Iris pigment epithelial cell (primary cell): ENCODE measurements around the gene IFT27.
"Not testable (repeated sequence)": the region's sequence is repeated elsewhere in the genome, so short reads cannot be mapped to it uniquely, and the experiment has no call there.

ENCODE experiments used
- DNase-seq: peaks from one replicate; pipeline ENCODE4 v3.0.0-alpha.2; 2011; ENCODE audit warnings: low read depth

IFT27 gene

DNA sequence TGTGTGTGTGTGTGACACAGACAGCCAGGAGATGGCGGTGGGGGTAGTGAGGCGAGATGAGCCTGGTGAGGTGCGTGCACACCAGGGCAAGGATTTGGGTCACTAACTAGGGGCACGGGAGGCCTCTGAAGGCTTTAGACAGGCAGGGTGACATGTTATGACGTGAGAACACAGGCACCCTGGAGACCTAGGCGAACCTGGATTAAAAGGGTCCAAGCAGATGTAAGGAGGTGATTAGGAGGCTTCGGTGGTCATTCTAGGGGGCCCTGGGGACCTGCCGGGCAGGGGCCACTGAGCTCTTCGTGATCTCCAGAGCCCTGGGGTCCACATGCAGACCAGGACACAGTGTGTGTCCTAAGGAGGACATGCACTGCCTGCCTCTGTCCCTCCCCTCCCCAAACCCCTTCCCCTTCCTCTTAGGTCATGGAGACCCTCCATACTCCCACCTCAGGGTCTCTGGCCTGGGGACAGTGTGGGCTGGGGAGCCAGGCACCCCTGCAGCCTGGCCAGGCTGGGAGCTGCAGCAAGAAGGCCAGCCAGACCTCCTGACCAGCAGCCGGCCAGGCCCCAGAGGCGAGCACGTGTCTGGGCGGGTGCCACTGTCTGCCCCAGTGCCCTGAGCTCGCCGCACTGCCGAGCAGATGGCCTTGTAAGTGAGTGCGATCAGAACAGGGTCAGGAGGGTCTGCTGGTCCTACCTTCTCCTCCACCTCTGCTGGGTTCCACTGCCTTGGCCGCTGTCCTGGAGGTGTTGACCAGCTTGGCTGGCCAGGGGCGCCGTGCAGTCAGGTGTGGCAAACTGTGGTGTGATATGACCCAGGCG is 32.1 kb downstream of the IFT27 start:
- no peak for DNase-seq

DNA sequence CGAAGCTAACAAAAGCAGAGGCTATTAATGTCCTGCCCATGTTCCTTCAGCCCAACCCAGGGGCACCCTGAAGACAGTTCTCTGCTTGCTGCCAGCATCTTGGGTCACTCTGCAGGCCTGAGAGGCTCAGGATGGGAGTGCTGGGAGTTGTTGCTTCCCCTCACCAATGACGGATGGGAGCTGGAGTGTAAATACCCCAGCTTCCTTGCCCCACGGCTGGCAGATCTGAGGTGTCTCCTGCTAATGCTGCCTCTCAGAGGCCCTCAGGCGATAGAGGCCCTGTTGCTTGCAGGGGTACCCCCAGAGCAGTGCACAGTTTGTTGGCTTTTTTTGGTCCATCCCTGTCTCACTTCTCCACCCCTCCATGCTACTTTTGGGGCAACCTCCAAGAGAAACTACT is 32.9 kb downstream of the IFT27 start:
- DNase-seq: no peak

DNA sequence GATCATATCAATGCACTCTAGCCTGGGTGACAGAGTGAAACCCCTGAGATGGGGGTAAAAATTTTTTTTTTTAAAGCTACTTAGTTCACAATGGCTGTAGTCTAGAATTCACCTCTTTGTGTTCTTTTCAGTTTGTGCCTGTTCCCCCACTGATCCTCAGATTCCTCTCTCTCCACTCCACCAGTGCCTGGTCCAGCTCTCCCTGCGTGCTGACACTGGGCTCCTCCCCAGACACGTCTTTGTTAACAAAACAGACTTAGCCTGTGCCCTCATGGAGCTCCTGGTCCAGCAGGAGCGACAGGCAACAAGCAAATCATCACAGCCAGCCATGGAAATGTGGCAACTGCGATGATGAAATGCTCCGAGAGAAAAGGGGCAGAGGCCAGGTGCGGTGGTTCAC is 34.0 kb downstream of the IFT27 start:
- no peak for DNase-seq

DNA sequence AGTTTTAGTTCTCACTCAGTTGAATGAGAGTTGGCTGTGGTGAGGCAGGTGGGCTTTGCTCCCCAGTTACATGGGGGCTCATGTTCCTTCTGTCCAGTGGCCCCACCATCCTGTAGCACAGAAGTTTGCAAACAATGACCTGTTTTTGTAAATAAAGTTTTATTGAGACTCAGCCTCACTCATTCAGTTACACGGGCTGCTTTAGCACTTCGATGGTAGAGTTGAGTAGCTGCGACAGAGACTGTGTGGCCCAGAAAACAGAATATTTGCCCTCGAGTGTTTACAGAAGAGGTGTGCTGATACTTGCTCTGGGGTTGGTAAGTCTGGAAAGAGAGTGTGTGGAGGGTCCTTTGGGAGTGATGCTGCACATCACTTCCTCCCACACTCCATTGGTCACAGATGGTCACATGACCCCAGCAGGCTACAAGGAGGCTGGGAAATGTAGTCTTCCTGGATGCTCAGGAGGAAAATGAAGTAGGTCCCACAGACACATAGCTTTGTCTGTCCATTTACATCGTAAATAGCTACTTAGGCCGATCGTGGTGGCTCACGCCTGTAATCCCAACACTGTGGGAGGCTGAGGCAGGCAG is 34.6 kb downstream of the IFT27 start:
- DNase-seq: peak; percentile 6

DNA sequence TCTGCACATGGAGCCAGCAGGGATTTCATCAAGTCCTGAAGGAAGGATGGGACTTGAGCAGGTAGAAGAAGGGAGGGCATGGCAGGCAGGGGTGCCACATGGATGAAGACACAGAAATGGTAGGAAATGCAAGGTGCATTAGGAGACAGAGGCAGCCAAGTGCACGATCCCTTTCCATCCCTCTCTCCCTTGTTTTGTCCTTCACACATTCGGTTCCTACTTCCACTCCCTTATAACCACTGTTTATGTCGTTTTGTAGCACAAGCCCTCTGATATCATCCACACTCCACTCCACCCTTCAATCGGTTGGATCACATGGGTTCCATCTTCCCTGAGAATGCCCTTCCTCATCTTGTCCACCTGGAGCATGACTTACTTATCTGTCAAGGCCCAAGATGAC is 35.2 kb downstream of the IFT27 start:
- no peak for DNase-seq

DNA sequence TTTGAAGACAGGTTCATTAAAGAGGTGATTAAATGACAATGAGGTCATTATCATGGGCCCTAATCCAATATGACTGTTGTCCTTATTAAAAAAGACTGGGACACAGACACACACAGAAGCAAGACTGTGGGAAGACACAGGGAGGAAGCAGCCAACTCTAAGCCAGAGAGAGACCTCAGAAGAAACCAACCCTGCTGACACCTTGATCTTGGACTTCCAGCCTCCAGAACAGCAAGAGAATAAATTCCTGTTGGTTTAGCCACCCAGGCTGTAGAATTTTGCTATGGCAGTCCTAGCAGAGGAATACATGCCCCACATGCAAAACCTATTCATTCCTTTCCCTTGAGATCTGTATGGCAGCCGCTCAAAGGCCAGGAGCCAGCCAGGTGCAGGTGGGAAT is 36.7 kb downstream of the IFT27 start:
- DNase-seq: no peak

DNA sequence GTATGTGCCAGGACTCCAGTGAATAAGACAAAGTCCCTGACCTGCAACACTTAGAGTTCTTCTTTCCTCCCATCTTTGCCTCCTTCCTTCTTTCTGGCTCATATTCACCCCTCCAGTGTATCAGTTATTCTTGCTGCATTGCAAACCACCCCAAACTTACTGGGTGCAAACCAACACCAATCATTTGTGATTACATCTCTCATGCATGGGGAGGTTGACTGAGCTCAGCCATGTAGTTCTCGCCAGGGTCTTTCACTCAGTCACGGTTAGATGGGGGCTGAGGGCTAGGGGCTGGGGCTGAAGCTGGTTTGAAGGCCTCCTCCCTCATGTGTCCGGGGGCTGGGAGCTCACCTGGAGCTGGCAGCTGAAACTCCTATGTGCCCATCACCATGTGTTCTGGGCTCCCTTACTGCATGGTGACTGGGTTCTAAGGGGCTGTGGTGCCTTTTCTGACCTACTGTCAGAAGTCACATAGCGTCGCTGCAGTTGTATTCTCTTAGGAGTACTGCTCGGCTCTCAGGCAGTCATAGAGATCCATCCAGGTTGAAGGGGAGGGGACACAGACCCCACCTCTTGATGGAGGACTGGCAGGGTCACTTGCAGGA is 37.4 kb downstream of the IFT27 start:
- no peak for DNase-seq

DNA sequence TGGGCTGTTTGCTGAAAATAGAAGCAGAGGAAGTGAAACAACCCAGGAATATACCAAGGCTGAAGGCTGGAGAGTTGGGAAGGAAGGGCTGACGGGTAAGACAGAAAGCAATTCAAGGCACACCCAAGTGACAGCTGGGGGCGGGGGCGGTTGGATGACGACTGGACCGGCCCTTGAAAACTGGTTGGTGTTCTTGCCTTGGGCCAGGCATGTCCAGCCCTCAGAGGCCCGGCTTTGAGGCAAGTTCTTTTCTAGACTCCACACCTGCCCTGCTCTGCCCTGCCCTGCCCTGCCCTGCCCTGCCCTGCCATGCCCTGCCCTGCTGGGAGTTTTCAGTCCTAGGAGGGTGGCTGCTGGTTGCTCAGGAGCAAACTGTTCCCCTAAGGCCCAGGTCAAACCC is 38.1 kb downstream of the IFT27 start:
- DNase-seq: no peak

DNA sequence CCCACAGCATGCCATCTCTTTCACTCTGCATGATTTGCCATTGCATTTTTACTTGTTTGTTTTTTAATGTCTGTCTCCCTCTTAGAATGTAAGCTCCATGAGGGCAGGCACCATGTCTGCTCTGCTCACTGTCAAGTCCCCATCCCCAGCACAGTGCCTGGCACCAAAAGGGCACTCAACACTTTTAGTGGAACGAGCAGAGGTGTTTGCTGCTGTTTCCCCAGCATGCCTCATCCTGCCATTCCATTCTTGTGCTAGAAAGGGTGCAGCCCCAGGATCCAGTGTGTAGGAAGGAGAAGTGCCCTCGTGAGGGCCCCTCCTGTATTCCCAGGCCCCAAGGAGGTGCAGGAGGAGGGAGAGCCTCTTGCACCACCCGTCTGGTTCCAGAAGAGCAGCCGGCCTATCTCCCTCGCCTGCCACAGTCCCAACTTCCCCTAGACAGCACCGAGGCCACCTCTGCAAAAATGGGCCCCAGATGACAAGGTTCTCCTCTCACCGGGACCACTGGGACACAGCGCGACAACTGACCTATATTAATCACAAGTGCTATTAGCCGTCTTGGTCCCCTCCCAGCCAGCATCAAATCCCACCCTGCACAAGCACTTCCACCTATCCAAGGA is 39.1 kb downstream of the IFT27 start:
- no peak for DNase-seq

DNA sequence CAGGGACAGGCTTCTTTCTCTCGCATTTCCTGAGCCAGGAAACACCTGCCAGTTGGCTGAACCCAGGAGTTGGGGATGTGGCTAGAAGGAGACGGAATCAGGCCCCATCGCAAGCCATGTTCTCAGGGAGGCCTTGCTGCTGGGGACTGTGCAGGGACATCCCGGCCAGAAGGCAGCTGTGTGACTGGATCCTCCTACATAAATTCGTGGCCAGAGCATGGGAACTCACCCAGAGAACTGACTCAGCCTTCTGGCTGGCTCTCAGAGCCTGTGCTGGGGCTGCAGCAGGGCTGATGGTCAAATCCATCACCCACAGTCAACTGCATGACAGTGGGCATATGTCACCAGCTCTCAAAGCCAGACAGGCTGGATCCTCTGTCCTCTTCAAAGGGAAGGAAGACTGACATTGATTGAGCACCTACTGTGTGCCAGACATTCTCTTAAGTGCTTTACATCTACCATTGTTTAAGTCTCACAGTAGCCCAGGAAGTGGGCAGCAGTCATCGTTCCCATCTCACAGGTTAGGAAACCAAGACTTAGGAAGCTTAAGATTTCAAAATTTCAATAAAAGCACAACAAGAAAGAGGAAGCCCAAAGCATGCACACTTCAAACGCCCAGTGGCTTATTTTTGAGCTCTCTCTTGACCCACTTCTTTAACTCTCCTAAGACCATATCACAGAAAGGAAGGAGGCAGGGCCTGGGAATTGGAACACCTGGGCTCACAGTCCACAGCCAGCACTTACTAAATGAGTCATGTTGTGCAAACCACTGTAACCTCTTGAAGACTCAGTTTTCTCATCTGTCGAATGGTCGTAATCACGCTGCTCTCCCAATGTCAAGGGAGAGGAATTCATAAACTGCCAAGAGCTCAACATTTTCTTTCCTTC is 41.5 kb downstream of the IFT27 start:
- peak; percentile 38 for DNase-seq

DNA sequence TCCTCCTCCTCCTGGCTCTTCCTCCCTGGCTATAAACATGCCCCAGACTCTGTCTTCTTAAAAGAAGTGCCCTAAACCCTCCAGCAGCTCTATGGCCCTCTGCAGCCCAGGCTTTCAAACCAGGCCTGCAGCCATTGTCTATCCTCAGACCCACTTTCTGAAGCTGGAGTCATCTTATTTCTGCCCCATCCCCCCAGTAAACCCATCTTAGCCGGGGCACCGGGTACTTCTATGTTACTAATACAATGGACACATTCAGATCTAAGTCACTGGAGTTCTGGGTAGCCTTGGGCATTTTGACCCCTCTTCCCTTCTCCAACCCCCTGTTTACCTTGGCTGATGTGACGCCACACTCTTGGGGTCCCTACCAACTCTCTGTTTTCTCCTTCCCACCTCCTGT is 42.6 kb downstream of the IFT27 start:
- no peak for DNase-seq

DNA sequence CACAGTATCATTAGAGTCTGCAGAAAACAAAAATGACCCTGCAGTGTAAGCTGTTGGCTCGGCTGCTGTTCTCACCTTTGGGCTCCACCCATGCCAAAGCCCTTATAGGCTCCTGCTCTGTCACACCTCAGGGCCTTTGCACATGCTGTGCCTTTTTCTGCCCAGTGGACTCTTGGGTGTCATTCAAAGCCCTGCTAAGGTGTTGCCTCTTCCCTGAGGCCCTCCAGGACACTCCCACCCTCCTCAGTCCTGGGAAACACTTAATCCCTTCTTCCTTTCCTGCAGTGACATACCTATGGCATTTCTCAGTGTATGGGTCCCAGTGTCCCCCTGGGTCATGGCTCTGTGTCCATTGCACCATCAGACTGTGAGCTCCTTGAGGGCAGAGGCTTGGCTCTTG is 43.3 kb downstream of the IFT27 start:
- no peak for DNase-seq

DNA sequence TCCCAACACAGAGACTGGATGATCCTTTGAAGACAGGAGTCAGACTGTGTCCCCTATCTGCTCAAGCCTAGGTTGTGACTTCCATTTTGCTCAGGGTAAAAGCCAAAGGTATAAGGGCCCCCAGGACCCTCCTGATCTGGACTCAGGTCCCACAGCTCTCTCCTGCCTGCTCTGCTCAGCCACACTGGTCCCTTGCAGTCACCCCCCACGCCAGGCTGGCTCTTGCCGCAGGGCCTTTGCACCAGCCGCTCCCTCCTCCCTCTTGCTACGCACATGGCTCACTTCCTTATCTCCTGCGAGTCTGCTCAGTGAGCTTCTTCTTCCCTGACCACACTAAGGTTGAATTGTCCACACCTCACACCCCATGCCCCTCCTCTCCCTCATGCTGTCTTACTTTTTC is 44.0 kb downstream of the IFT27 start:
- DNase-seq: no peak

DNA sequence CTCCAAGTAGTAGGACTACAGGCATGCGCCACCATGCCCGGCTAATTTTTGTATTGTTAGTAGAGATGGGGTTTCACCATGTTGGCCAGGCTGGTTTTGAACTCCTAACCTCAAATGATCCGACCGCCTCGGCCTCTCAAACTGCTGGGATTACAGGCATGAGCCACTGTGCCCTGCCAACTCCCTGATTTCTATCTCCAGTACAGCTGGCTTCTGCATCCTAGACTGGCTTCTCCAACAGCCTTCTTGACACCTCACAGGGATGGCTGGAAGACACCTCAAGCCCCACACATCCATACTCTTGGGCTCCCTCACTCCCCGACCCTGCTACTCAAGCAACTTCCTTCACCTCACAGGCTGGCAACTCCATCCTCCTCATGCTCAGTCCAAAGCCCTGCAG is 44.6 kb downstream of the IFT27 start:
- not testable (repeated sequence) for DNase-seq

DNA sequence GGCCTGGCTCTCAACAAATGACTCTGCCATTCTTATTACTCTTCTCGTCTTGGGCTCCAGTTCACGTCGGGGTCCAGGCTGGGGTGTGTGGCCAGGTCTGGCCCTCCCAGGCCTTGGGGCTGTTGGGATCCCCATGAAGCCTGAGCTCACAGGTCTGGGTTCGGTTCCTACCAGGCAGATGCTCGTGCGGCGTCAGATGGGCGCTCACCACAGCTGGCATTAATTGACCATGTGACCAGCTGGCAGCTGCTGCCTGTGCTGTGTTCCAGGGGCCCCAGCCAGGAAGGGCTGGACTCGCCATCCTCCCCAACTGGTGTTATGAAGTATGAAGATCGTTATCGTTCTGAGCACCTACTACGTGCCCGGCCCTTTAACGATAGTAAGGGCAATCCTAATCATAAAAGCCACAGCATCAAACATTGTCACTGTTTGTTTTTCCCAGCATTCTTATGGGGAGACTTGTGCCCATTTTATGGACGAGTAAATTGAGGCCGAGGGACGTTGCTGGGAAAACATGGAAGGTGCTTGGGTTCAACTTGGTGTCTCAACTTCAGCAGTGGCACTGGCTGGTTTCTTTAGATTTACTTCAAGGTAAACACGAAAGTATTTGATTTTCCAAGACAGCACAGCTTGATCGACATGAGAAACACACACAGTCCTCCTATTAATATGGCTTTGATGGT is 45.6 kb downstream of the IFT27 start:
- no peak for DNase-seq

DNA sequence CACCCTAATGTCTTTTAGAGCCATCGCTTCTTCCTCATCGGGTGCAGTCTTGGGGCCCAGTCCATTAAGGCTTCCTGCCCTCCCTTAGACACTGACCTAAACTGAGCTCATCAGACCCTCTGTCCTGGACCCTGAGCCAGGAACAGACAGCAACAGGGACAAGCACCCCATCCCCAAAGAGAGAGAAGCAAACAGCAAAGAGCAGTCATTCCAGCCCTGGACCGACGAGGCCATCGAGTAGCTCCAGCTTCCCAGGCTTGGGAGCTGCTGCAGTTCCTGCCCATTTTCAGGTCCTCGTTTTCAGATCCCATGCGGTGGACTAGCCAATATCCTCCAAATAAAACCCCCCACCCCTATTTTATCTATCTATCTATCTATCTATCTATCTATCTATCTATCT is 46.6 kb downstream of the IFT27 start:
- no peak for DNase-seq

DNA sequence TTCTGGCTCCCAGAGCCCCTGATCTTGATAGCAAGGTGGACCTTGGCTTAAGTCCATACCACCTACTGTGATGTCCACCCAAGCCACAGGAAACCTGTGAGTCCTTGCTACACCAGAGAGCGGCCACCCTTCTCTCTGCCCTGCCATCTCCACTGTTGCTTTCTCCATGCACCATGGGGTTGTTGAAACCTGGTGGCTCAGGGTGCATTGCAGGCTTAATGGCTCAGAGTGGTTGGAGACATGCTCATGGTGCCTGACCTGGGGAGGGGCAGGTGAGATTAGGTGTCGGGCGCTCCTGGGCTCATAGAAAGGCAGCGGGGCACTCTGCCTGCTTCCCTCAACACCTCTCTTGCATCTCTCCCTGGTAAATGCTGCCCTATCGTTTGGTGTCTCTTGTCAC is 47.4 kb downstream of the IFT27 start:
- DNase-seq: no peak

DNA sequence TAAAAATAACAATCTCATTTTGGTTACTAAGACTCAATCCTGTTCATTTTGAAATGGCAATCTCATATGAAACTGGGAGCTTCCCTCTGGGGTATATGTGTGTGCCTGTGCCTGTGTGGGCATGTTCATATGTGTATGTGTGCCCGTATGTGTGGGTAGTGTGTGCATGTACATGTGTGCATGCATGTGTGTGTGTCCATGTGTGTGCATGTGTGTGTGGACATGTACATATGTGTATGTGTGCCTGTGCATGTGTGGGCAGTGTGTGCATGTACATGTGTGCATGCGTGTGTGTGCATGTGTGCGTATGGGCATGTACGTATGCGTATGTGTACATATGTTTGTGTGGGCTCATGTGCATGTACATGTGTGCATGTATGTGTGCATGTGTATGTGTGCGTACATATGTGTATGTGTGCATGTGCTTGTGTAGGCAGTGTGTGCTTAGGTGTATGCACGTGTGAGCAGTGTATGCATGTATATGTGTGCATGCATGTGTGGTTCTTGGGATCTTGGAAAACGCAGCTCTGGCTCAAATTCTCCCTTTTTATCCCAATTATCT is 47.9 kb downstream of the IFT27 start:
- DNase-seq: no peak

DNA sequence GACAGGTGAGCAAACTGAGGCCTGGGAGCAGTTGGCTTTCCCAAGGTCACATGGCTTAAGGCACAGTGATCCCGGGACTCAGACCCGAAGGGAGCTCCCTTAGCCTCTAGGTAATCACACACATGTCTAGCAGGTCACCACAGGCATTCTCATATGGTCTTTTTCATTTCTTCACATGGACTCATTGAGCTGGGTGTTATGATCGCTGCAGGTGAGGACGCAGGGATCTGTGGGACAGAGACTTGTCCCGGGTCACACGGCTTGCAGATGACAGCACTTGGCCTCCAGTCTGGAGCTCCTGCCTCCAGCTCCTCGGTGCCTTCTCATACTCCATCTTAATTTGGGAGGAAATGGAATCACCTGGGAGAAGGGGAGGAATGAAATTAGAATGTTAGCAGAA is 48.8 kb downstream of the IFT27 start:
- no peak for DNase-seq

DNA sequence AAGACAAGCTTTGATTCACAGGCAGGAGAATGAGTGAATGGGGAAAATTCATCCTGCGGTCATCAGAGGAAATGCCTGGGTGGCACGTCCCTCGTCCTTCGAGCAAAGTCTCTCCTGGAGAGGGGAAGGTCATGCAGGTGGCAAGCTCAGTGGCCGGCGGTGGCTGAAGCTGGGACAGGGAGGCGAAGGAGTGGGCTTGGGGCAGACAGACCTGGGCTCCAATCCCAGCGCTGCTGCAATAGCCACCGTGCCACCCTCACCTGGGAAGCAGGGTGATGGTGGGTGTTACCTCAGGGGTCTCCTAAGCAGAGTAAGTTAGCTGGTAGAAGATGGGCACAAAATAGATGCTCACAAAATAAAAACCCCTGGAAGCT is 49.9 kb downstream of the IFT27 start:
- no peak for DNase-seq

DNA sequence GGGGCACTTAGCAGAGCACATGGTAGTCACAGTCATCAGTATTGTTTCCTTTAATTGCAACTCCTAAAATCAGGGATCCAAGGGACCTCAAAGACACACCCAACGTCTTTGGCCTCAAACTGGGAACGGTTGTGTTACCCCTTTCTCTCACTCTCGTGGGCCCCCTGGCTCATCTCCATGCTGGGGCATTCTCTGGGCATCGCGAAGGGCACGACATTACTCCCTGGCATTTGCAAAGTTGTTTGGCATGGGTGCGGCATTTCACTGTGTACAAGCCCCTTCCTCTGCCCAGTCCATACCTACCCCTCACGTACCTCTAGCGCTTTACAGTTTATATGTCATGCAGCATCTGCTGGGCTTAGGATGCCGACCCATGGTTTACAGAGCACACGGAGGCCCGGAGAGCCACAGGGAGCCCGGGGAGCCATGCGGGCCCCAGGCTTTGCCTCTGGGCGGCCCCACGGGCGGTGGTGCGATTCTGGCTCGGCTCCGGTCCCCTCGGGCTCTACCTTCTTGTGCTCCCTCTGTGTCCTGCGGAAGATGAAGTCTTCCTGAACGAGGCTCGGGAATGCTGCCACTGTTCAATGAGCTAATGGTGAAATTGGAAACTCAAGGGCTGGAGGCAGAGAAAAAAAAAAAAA is 50.4 kb downstream of the IFT27 start:
- DNase-seq: peak; percentile 2
